H1 (cell line): Measurements from ENCODE around the gene TNFSF4. TPM values are rescaled to one million over a fixed set of nuclear protein-coding genes. Genes with fewer than 3 reads are reported as not detected.

Source experiments
- CTCF ChIA-PET: fragments of 300-600 bp; sonication (Branson Sonifier 250); formaldehyde crosslinking; loops from one replicate; lab custom pipeline; 2021; ENCODE audit not compliant: partially characterized antibody; lab: Charles Lee
- POLR2A ChIA-PET: fragments of 300-600 bp; sonication (Branson Sonifier 250); formaldehyde crosslinking; loops from one replicate; lab custom pipeline; 2021; ENCODE audit warnings: inconsistent platforms; ENCODE audit not compliant: partially characterized antibody; lab: Charles Lee
- DNase-seq, 2 experiments: peaks; one replicate each; pipeline versions ENCODE4 v3.0.0 to v3.0.0-alpha.2; 2010 to 2022; ENCODE audit warnings: low spot score in 2 of 2, low read depth in 1 of 2, mixed read lengths in 1 of 2
- FAIRE-seq: peaks from 2 replicates; lab custom pipeline; 2011; peaks lifted over from hg19 to GRCh38; lab: Jason Lieb, UNC
- H2AFZ ChIP-seq: 2 replicates; pipeline ENCODE4 v1.8.1; 2012; ENCODE audit warnings: low read length, inconsistent platforms
- H2AK5ac ChIP-seq: 2 replicates; pipeline ENCODE4 v1.6.1; 2013; ENCODE audit warnings: low read depth, low read length
- H2BK120ac ChIP-seq: replicated peaks from 2 replicates; pipeline ENCODE3; 2013; ENCODE audit warnings: low read depth, low read length, inconsistent platforms
- H2BK12ac ChIP-seq: 2 replicates; pipeline ENCODE4 v1.6.1; 2013; ENCODE audit warnings: low read depth, low read length
- H2BK15ac ChIP-seq: 2 replicates; pipeline ENCODE4 v1.6.1; 2013; ENCODE audit warnings: low read length
- H2BK20ac ChIP-seq: 2 replicates; pipeline ENCODE4 v1.6.1; 2013; ENCODE audit warnings: low read length
- H2BK5ac ChIP-seq: 2 replicates; pipeline ENCODE4 v1.6.1; 2013; ENCODE audit warnings: low read depth, low read length
- H3K14ac ChIP-seq: 2 replicates; pipeline ENCODE4 v1.6.1; 2013; ENCODE audit warnings: inconsistent platforms; ENCODE audit not compliant: insufficient read length
- H3K18ac ChIP-seq: 2 replicates; pipeline ENCODE4 v1.6.1; 2013; ENCODE audit warnings: low read length; ENCODE audit errors: extremely low read depth
- H3K23ac ChIP-seq: 2 replicates; pipeline ENCODE4 v1.6.1; 2013; ENCODE audit warnings: inconsistent platforms; ENCODE audit not compliant: insufficient read length
- H3K23me2 ChIP-seq: 2 replicates; pipeline ENCODE4 v1.6.1; 2013; ENCODE audit warnings: low read depth, low read length
- H3K27ac ChIP-seq: 2 replicates; pipeline ENCODE4 v1.6.1; 2011; ENCODE audit warnings: low read depth, low read length, inconsistent platforms
- H3K27me3 ChIP-seq, 4 experiments: replicated peaks in 1 of 4; 1 replicate in 1 of 4; 2 replicates in 3 of 4; pipeline versions ENCODE4 v1.6.1 to v1.8.1; 2011 to 2013; ENCODE audit warnings: low read length in 3 of 4, mild to moderate bottlenecking in 3 of 4, inconsistent platforms in 2 of 4, mixed read lengths in 2 of 4, moderate library complexity in 1 of 4; ENCODE audit not compliant: control insufficient read depth in 3 of 4, insufficient read depth in 3 of 4; ENCODE audit errors: extremely low read depth in 1 of 4
- H3K36me3 ChIP-seq, 4 experiments: 2 replicates each; pipeline versions ENCODE4 v1.6.1 to v1.8.1; 2011 to 2013; ENCODE audit warnings: mild to moderate bottlenecking in 4 of 4, low read length in 3 of 4, moderate library complexity in 2 of 4, control low read depth in 1 of 4, inconsistent platforms in 1 of 4; ENCODE audit not compliant: insufficient read depth in 4 of 4, control insufficient read depth in 2 of 4
- H3K4ac ChIP-seq: replicated peaks from 2 replicates; pipeline ENCODE3; 2013; ENCODE audit warnings: low read length, low read depth, mixed read lengths, inconsistent platforms; ENCODE audit not compliant: insufficient read length
- H3K4me1 ChIP-seq, 4 experiments: replicated peaks in 1 of 4; 1 replicate in 1 of 4; 2 replicates in 3 of 4; pipeline versions ENCODE4 v1.6.1 to v1.8.1; 2011 to 2013; ENCODE audit warnings: low read length in 3 of 4, inconsistent platforms in 2 of 4, mixed read lengths in 1 of 4; ENCODE audit not compliant: insufficient read depth in 4 of 4, control insufficient read depth in 3 of 4
- H3K4me2 ChIP-seq, 2 experiments: 2 replicates each; pipeline versions ENCODE4 v1.6.1 to v1.8.1; 2011 to 2013; ENCODE audit warnings: low read depth in 2 of 2, low read length in 2 of 2, control low read depth in 1 of 2, inconsistent platforms in 1 of 2, mild to moderate bottlenecking in 1 of 2; ENCODE audit not compliant: insufficient read depth in 1 of 2
- H3K4me3 ChIP-seq, 4 experiments: fragments of 200-600, 300-600 bp in 1 of 4; sonication (generic), shearing (Covaris generic), sonication (Bioruptor Twin) in 1 of 4; 2 replicates each; pipeline versions ENCODE4 v1.5.1 to v1.8.1; 2011 to 2016; ENCODE audit warnings: low read length in 4 of 4, low read depth in 3 of 4, control low read depth in 2 of 4, inconsistent platforms in 2 of 4, mild to moderate bottlenecking in 2 of 4, mixed read lengths in 1 of 4, moderate library complexity in 1 of 4; ENCODE audit not compliant: insufficient read depth in 2 of 4; ENCODE audit errors: extremely low read depth in 1 of 4
- H3K56ac ChIP-seq: replicated peaks from 2 replicates; pipeline ENCODE3; 2013; ENCODE audit warnings: low read depth, mild to moderate bottlenecking, mixed read lengths, low read length, inconsistent platforms; ENCODE audit not compliant: insufficient read length
- H3K79me1 ChIP-seq: 2 replicates; pipeline ENCODE4 v1.6.1; 2013; ENCODE audit warnings: low read depth, low read length, control low read depth
- H3K79me2 ChIP-seq, 2 experiments: 2 replicates each; pipeline versions ENCODE4 v1.6.1 to v1.8.1; 2012 to 2013; ENCODE audit warnings: low read length in 2 of 2, mild to moderate bottlenecking in 2 of 2, inconsistent platforms in 1 of 2; ENCODE audit not compliant: insufficient read depth in 2 of 2, control insufficient read depth in 1 of 2
- H3K9ac ChIP-seq, 4 experiments: replicated peaks in 1 of 4; 1 replicate in 1 of 4; 2 replicates in 3 of 4; pipeline versions ENCODE4 v1.6.1 to v1.8.1; 2011 to 2013; ENCODE audit warnings: low read depth in 3 of 4, low read length in 3 of 4, control low read depth in 2 of 4, mild to moderate bottlenecking in 2 of 4, moderate library complexity in 2 of 4, inconsistent platforms in 1 of 4; ENCODE audit errors: extremely low read depth in 1 of 4
- H3K9me3 ChIP-seq, 2 experiments: 2 replicates each; pipeline versions ENCODE4 v1.6.1 to v1.8.1; 2012 to 2013; ENCODE audit warnings: mild to moderate bottlenecking in 2 of 2, moderate library complexity in 2 of 2, control low read depth in 1 of 2, inconsistent platforms in 1 of 2, low read depth in 1 of 2, low read length in 1 of 2, mixed read lengths in 1 of 2; ENCODE audit not compliant: insufficient read depth in 2 of 2
- H4K20me1 ChIP-seq, 2 experiments: replicated peaks in 1 of 2; 2 replicates each; pipeline versions ENCODE3 to v1.8.1; 2011 to 2013; ENCODE audit warnings: inconsistent platforms in 2 of 2, low read length in 2 of 2, mild to moderate bottlenecking in 1 of 2; ENCODE audit not compliant: insufficient read depth in 2 of 2, control insufficient read depth in 1 of 2
- H4K5ac ChIP-seq: 2 replicates; pipeline ENCODE4 v1.6.1; 2013; ENCODE audit warnings: low read length, low read depth, mixed read lengths, inconsistent platforms; ENCODE audit not compliant: insufficient read length
- H4K8ac ChIP-seq: 2 replicates; pipeline ENCODE4 v1.8.0; 2013; ENCODE audit warnings: mild to moderate bottlenecking, moderate library complexity, low read length, inconsistent platforms; ENCODE audit not compliant: insufficient read depth; ENCODE audit errors: extremely low read depth
- H4K91ac ChIP-seq: replicated peaks from 2 replicates; pipeline ENCODE3; 2013; ENCODE audit warnings: low read length, mixed read lengths, inconsistent platforms; ENCODE audit not compliant: insufficient read length
- CEBPB ChIP-seq: IDR thresholded peaks from 2 replicates; pipeline ENCODE4 v1.6.1; 2012; ENCODE audit warnings: low read depth, low read length
- FOSL1 ChIP-seq: IDR thresholded peaks from 2 replicates; pipeline ENCODE4 v1.6.1; 2011; ENCODE audit warnings: mild to moderate bottlenecking, low read depth, low read length, moderate library complexity; ENCODE audit not compliant: insufficient read depth
- GABPA ChIP-seq: IDR thresholded peaks from 2 replicates; pipeline ENCODE4 v1.6.1; 2011; ENCODE audit warnings: mild to moderate bottlenecking, low read length, moderate library complexity, borderline replicate concordance; ENCODE audit not compliant: insufficient read depth
- HDAC2 ChIP-seq, 2 experiments: fragments of 300-600 bp in 1 of 2; sonication (generic) in 1 of 2; IDR thresholded peaks; 2 replicates each; pipeline ENCODE4 v1.6.1; 2011 to 2012; ENCODE audit warnings: low read depth in 2 of 2, low read length in 2 of 2, mild to moderate bottlenecking in 2 of 2, moderate library complexity in 2 of 2, borderline replicate concordance in 1 of 2, inconsistent platforms in 1 of 2
- KDM5A ChIP-seq: fragments of 200-600 bp; IDR thresholded peaks from 2 replicates; pipeline ENCODE4 v1.7.1; 2012; ENCODE audit warnings: mild to moderate bottlenecking, low read length, inconsistent platforms, mixed read lengths
- POLR2AphosphoS5 ChIP-seq: IDR thresholded peaks from 2 replicates; pipeline ENCODE4 v1.6.1; 2011; ENCODE audit warnings: low read depth, low read length
- TAF1 ChIP-seq: IDR thresholded peaks from 2 replicates; pipeline ENCODE4 v1.6.1; 2011; ENCODE audit warnings: mild to moderate bottlenecking, low read depth, low read length
- TAF7 ChIP-seq: optimal IDR thresholded peaks from 2 replicates; pipeline ENCODE3; 2011; ENCODE audit warnings: low read depth, mild to moderate bottlenecking, inconsistent platforms, low read length, moderate library complexity, borderline replicate concordance
- polyA plus RNA-seq, 7 experiments: library from polyadenylated mRNA; depleted of rRNA in 3 of 7; stranded (reverse) in 5 of 7; unstranded in 2 of 7; fragments of >200 nt in 5 of 7; fragments of 200-250 nt in 2 of 7; gene quantifications; 1 replicate in 5 of 7; 2 replicates in 1 of 7; 4 replicates in 1 of 7; pipeline versions ENCODE4 v1.2.1 to v1.2.3, GENCODE V29; 2011 to 2013; ENCODE audit warnings: missing spikeins in 2 of 7, mixed read lengths in 2 of 7
- total RNA-seq: library from RNA; stranded (reverse); fragmentation: NEBNext Ultra II Directional; extraction: Animal tissue kit (Norgen Biotek cat#: 25700); gene quantifications from 2 replicates; pipeline ENCODE4 v1.2.1, GENCODE V29; 2021
- TF ChIP-seq, protein P1 (sequence below): IDR thresholded peaks from 2 replicates; pipeline ENCODE4 v1.6.1; 2011; ENCODE audit warnings: low read length, improper control_type of control experiment
- TF ChIP-seq, protein P2 (sequence below): IDR thresholded peaks from 2 replicates; pipeline ENCODE4 v1.6.1; 2012; ENCODE audit warnings: low read length, inconsistent platforms

The TNFSF4 gene
- total and polyA plus RNA-seq, 2 of the 8 experiments (the other 6 are each of a cell fraction or from before 2014, with no cell fraction given): 0.54 to 0.63 TPM

DNA sequence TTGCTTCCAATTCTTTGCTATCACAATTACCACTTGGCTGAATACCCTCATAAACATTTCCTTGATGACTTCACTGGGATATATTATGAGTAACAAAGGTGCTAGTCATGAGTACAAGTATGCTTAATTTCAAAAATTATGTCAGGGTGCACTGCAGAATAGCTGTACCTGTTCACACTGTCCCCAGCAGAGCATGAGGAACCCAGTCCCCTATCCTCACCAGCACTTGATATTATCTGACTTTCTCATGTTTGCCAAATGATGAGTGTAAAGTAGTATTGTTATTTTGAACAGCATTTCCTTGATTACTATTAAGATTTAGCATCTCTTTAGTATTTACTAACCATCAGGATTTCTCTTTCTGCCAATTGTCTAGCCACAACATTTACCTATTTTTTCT, 33.5 kb upstream of the TNFSF4 start:
- H3K4me1 ChIP-seq: no peaks in the 10 kb centered on the region
- H3K9ac ChIP-seq: no peak overlapping the region
- H3K79me2 ChIP-seq: no peaks in the 10 kb centered on the region
- no peak overlapping the region for H3K4me3 ChIP-seq
- POLR2A ChIA-PET: no interaction called here
- no peak overlapping the region for H3K14ac ChIP-seq
- no peak for FAIRE-seq
- H3K27ac ChIP-seq: no peak overlapping the region
- TF ChIP-seq POLR2AphosphoS5 (no peak), FOSL1 (no peak), KDM5A (no peak), TAF1 (no peak), GABPA (no peak), HDAC2 (IDR thresholded peaks at IDR 0.05; ENCODE audit: borderline replicate concordance in 1 of 2, low read depth in 2 of 2, low read length in 2 of 2) (no peak), TAF7 (no peak), CEBPB (no peak)
- TF ChIP-seq, protein P1, sequence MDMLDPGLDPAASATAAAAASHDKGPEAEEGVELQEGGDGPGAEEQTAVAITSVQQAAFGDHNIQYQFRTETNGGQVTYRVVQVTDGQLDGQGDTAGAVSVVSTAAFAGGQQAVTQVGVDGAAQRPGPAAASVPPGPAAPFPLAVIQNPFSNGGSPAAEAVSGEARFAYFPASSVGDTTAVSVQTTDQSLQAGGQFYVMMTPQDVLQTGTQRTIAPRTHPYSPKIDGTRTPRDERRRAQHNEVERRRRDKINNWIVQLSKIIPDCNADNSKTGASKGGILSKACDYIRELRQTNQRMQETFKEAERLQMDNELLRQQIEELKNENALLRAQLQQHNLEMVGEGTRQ: no peak
- TF ChIP-seq, protein P2, sequence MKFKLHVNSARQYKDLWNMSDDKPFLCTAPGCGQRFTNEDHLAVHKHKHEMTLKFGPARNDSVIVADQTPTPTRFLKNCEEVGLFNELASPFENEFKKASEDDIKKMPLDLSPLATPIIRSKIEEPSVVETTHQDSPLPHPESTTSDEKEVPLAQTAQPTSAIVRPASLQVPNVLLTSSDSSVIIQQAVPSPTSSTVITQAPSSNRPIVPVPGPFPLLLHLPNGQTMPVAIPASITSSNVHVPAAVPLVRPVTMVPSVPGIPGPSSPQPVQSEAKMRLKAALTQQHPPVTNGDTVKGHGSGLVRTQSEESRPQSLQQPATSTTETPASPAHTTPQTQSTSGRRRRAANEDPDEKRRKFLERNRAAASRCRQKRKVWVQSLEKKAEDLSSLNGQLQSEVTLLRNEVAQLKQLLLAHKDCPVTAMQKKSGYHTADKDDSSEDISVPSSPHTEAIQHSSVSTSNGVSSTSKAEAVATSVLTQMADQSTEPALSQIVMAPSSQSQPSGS: no peak
- no peak for DNase-seq
- H2BK12ac ChIP-seq: no peak overlapping the region
- H2AFZ ChIP-seq: no peak overlapping the region
- H2AK5ac ChIP-seq: no peak overlapping the region
- no peak overlapping the region for H3K23ac ChIP-seq
- CTCF ChIA-PET: interaction anchor here (1.1 kb wide), 1 partner anchor 21 kb away, joined by 3 read pairs; no protein-coding TSS in a partner anchor
- no peaks in the 10 kb centered on the region for H3K79me1 ChIP-seq
- H4K5ac ChIP-seq: no peak overlapping the region
- no peak overlapping the region for H2BK20ac ChIP-seq
- H3K18ac ChIP-seq: no peak overlapping the region
- H3K56ac ChIP-seq: no peak overlapping the region
- H3K4me2 ChIP-seq: no peak overlapping the region
- no peak overlapping the region for H3K4ac ChIP-seq
- no peak overlapping the region for H4K91ac ChIP-seq
- no peaks in the 10 kb centered on the region for H3K23me2 ChIP-seq
- no peak overlapping the region for H4K8ac ChIP-seq
- H3K27me3 ChIP-seq: no peaks in the 10 kb centered on the region
- H3K36me3 ChIP-seq: no peaks in the 10 kb centered on the region
- H2BK5ac ChIP-seq: no peak overlapping the region
- no peaks in the 10 kb centered on the region for H4K20me1 ChIP-seq
- H2BK120ac ChIP-seq: no peak overlapping the region
- H3K9me3 ChIP-seq: no peaks in the 10 kb centered on the region
- no peak overlapping the region for H2BK15ac ChIP-seq
